ENCODE data around the gene ANP32E.
"Not testable (repeated sequence)": the region's sequence is repeated elsewhere in the genome, so short reads cannot be mapped to it uniquely, and the experiment has no call there.

The ANP32E gene

GRCh38 chr1:150210706-150211105, 25.2 kb downstream of the ANP32E start:
- no peak for DNase-seq

GRCh38 chr1:150210091-150210490, 25.8 kb downstream of the ANP32E start:
- DNase-seq: no peak

GRCh38 chr1:150208460-150208859, 27.5 kb downstream of the ANP32E start:
- DNase-seq: not testable (repeated sequence)

DNA sequence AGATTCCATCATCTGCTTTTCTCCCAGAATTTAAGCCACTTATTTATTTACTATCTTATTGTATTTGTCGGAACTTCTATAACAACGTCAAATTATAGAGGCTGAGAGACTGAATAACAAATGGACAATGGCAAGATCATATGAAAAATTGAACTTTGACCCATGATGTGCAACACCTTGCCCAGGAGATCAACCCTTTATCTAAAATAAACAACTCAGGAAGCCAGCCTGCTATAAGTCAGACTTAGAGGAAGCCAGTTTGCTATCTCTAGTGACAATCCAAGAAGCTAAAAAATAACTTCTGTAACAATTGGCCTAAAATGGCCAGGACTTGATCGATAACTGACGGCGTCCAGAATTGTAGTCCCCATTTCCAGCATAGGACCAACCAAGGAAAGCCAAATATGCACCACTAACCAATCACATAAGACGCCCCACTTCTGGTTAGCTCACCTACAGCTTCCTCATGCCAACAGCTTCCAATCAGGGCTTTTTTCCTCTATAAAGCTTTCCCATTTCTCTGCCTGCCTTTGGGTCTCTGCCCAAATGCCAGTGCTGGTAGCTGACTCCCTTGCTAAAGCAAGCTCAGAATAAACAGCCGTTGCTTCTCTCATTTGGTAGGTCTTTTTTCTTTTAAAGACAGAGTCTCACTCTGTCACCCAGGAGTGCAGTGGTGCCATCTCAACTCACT, 28.5 kb downstream of the ANP32E start:
- DNase-seq: no peak

- no peak for DNase-seq
Measured at GRCh38 chr1:150196417-150196816, 39.5 kb downstream of the ANP32E start.

DNA sequence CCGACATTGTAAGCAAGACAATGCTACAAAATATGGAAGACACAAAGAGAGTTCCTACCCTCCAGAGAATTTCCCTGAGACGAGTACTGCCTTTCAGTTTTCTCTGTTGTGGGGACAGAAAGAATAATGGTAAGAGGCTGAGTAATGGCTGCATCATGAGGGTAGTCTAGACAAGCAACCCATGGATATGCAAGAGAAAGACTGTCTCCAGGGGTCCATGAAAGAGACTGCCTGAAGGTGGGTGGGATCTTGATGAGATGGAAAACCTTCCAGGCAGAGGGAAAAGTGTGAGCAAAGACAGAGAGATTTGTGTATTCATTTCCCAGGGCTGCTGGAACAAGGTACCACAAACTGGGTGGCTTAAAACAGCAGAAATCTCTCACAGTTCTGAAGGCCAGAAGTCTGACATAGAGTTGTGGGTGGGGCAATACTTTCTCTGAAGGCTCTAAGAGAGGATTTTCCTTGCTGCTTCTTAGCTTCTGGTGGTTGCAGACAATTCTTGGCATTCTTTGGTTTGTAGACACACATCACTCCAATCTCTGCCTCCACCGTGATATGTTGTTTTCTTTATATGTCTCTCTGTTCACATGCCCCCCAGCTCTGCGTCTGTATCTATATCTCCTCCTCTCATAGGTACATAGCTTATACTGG, 41.4 kb downstream of the ANP32E start:
- no peak for DNase-seq

- no peak for DNase-seq
Measured at GRCh38 chr1:150192012-150192411, 43.9 kb downstream of the ANP32E start.

DNA sequence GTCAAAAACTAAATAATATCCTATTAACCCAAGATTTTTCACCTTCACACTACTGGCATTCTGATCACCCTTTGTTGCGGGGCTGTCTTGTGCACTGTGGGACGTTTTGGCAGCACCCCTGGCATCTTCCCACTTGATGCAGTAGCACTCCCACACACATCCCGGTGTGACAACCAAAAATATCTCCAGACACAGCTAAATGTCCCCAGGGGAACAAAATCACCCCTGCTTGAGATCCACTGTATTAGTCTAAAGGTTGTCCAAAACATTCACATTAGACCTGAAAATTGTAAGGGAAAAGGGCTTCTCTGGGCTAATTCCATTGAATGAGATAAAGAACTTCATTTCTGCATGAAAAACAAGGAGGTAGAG, 48.4 kb downstream of the ANP32E start:
- DNase-seq: no peak

DNA sequence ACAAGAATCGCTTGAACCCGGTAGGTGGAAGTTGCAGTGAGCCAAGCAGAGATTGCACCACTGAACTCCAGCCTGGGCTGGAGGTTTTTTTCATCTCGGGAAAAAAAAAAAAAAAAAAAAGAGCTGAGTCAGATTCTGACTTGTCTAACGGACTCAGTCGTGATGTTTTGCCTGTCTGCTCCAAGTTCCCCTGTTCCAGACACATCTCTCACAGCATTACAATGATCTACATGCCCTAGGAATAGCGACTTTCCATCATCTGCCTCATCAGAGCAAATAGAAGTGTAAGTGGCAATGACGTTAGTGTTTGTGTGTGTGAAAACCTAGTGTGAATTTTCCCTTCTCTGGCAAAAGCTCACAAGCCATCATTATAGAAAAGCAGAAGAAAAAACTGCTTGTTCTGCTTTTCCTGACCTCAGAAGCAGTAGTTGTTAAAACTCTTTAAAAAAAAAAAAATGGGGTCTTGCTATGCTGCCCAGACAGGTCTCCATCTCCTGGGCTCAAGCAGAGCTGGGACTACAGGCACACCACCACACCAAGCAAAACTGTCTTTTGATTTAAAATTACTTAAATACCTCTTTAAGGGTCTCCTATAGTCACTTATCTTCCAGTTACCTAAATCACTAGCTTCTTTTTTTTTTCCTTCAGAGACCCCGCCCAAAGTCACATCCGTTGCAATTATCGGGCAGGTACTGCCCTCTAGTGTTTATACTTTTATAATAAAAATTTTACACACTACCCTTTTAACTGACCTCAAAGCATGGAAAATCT, 48.9 kb downstream of the ANP32E start:
- DNase-seq: peak; percentile 24

DNA sequence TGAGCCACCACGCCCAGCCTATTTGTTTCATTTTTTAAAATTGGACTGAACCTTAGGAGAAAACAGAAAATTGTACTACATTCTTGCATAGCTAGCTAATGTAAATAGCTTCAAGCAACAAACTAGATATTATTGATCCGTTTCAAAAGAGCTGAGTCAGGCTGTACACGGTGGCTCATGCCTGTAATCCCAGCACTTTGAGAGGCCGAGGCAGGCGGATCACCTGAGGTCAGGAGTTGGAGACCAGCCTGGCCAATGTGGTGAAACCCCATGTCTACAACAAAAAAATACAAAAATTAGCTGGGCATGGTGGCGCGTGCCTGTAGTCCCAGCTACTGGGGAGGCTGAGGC, 49.5 kb downstream of the ANP32E start:
- DNase-seq: not testable (repeated sequence)

GRCh38 chr1:150185481-150185880, 50.4 kb downstream of the ANP32E start:
- no peak for DNase-seq

DNA sequence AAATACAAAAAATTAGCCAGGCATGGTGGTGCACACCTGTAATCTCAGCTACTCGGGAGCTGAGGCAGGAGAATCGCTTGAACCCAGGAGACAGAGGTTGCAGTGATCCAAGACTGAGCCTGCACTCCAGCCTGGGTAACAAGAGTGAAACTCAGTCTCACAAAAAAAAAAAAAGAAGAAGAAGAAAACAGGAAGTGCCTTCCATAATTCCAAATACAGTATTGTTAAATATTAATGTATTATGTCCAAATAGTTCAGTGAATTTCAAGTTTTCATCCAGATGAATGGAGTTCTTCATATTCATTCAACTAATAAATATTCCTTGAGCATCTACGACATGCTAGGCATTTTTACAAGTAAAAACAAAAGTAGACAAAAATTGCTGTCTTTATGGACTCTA, 52.9 kb downstream of the ANP32E start:
- no peak for DNase-seq

- DNase-seq: peak; percentile 27
Measured at GRCh38 chr1:150182247-150182646, 53.7 kb downstream of the ANP32E start.

DNA sequence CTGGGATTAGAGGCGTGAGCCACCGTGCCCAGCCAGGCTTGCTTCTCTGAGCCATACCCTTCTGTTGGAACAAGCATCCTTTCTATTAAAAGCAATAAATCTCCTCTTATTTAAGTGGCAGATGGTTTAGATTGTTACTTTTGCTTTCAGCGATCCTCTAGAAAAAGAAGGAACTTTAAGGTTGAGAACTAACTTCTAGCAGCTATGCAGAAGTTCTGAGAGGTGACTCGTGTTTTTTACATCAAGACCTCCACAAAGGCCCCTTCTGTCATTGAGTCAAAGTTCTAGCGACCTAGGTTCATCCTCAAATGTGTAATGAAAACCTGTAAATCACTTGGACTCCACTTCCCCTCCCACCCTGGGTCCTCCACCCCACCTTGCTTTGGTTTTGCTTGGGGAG, 55.4 kb downstream of the ANP32E start:
- DNase-seq: no peak

DNA sequence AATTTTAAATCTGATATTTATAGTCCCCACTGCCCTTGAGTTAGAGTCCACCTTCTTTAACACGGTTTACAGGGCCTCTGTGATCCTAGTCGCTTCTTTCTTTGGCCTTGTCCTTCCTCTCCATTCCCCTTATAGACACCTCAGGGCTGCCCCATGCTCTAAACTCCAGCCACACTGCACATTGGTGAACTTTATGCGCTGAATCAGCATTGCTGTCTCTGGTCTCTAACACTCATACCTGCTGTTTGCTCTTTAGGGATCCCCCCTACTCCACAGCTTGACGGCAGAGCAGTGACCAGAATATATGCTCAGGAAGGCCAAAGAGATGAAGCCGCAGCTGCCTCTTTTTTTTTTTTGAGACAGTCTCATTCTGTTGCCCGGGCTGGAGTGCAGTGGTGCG, 56.0 kb downstream of the ANP32E start:
- no peak for DNase-seq

- no peak for DNase-seq
Measured at GRCh38 chr1:150178548-150178947, 57.4 kb downstream of the ANP32E start.

- no peak for DNase-seq
Measured at GRCh38 chr1:150176593-150176992, 59.3 kb downstream of the ANP32E start.

DNA sequence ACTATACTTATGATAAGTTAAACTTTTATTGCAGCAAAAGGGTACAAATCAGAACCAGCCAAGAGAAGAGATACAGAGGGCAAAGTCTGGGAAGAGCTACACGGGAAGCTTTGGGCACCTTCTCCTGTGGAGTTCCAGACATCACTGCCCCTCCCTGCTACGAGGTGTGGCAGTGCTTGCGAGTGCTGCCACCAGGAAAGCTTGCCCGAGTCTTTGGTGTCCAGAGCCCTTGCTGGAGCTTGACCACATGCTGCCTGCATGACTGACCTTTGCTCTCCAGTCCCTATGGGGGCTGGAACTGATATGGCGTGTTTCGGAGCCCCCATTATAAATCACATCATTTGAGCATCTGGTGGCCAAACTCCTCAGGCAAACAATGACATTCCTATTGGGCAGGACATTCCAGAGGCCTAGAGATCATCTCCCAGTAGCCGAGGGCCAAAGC, 62.7 kb downstream of the ANP32E start:
- DNase-seq: no peak

DNA sequence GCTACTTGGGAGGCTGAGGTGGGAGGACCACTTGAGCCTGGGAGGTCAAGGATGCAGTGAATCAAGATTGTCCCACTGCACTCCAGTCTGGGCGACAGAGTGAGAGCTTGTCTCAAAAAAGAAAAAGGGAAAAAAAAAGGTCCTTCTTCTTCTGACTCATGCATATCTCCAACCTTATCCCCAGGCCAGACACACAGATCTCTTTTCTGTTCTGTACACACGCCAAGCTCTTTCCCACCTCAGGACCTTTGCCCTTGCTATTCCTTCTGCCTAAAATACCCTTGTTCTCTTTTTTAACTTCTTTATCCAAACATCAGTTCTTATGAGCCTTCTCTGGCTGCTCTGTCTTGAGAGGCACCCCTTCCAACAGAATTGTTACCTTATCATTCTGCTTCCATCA, 64.1 kb downstream of the ANP32E start:
- DNase-seq: no peak

GRCh38 chr1:150168960-150169601, 66.8 kb downstream of the ANP32E start:
- peak; percentile 66 for DNase-seq
